ENCODE results near the gene TRIM46.
"Not testable (repeated sequence)": the region's sequence is repeated elsewhere in the genome, so short reads cannot be mapped to it uniquely, and the experiment has no call there.

Gene TRIM46

GRCh38 chr1:155186067-155186793 is 12.6 kb downstream of the TRIM46 start:
- DNase-seq (ENCODE audit: low spot score) = no peak

- no peak for DNase-seq (ENCODE audit: low spot score)
Observed at GRCh38 chr1:155186794-155187455, 13.3 kb downstream of the TRIM46 start.

- no peak for DNase-seq (ENCODE audit: low spot score)
Observed at GRCh38 chr1:155187456-155187891, 13.8 kb downstream of the TRIM46 start.

GRCh38 chr1:155188268-155188667 is 14.6 kb downstream of the TRIM46 start:
- DNase-seq (ENCODE audit: low spot score) = no peak

DNA sequence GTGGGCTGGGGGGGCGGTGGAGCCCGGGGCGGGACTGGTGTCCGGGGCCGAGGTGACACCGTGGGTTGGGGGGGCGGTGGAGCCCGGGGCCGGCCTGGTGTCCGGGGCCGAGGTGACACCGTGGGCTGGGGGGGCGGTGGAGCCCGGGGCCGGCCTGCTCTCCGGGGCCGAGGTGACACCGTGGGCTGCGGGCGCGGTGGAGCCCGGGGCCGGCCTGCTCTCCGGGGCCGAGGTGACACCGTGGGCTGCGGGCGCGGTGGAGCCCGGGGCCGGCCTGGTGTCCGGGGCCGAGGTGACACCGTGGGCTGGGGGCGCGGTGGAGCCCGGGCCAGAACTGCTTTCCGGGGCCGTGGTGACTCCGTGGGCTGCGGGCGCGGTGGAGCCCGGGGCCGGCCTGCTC is 16.3 kb downstream of the TRIM46 start:
- DNase-seq (ENCODE audit: low spot score) = not testable (repeated sequence)

- no peak for DNase-seq (ENCODE audit: low spot score)
Observed at GRCh38 chr1:155191904-155192303, 18.3 kb downstream of the TRIM46 start.

DNA sequence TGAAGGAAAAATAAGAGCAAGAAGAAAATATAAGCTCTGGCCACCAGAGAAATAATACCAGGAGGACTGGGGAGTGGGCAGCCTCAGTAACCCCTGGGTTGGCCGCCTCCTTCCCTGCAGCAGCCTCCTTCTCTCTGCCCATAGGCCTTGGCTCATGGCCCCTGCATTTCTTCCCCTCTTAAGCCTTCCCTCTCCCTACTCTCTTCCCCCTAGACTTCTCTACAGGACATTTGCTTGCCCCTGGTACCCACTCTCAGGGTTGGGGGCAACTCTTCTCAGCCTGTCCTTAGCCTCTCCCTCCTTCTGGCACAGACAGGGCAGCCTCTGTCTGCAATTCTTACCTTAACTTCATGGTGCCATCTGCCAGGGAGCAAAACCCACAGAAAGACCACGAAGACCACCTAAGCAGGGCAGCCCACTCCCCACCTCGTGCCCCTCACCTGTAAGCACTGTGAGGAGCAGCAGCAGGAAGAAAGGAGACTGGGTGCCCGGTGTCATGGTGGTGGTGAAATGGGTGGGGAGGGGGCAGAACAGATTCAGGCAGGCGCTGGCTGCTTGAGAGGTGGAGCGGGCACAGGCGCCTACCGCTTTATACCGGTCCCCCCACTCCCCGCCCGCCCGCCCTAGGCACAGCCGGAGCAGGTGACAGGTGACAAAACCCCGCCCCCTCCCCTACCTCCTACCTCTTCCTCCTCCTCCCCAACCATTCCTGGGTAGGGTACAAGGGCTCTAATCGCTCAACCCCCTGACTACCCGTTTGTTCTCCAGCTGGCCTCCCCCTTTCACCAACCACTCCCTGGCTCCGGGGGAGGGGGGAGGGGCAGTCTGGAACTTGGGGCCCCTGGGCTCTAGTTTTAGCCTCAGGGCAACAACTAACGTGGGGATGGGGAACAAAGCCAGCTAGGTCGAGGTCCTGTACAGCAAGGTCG is 19.0 kb downstream of the TRIM46 start:
- no peak for DNase-seq (ENCODE audit: low spot score)

- DNase-seq (ENCODE audit: low spot score) = no peak
Observed at GRCh38 chr1:155193275-155193990, 19.8 kb downstream of the TRIM46 start.

GRCh38 chr1:155193991-155194240 is 20.3 kb downstream of the TRIM46 start:
- not testable (repeated sequence) for DNase-seq (ENCODE audit: low spot score)

DNA sequence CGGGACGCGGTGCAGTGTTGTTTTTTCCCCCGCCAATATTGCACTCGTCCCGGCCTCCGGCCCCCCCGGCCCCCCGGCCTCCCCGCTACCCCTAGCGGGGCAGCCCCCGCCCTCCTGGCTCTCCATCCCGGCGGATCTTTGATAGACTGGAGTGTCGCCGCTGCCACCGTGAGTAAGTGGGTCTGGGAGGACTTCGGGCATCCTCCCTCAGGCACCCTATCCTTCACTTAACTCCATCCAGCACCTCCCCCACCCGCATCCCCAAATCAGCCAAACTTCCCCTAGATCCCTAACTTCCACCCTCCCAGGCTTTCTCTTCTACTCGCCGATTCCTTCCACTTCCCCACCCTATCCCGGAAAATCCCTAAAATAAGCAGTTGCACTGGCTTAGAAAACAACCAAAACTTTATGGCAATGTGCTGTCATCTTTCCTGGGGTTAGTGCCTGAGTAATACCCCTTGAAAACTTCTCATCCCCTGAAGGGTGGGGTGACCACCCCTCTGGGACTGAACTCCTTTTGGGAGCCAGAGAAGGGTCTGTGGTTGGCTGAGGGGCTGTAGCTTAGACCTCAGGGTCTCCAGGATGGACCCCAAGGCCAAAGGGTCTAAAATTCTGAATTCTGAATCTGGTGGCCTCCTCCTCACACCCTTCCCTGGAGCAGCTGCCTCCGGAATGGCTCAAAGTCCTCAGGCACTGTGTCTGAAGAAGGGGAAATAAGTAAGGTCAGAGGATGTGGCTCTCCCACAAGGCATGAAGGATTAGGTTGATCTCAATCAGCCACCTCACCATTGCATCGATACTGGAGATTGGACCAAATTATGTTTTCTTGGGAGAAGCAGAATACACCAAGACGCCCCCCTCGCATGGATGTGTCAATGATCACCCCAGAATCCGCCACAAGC is 21.8 kb downstream of the TRIM46 start:
- DNase-seq (ENCODE audit: low spot score) = no peak

DNA sequence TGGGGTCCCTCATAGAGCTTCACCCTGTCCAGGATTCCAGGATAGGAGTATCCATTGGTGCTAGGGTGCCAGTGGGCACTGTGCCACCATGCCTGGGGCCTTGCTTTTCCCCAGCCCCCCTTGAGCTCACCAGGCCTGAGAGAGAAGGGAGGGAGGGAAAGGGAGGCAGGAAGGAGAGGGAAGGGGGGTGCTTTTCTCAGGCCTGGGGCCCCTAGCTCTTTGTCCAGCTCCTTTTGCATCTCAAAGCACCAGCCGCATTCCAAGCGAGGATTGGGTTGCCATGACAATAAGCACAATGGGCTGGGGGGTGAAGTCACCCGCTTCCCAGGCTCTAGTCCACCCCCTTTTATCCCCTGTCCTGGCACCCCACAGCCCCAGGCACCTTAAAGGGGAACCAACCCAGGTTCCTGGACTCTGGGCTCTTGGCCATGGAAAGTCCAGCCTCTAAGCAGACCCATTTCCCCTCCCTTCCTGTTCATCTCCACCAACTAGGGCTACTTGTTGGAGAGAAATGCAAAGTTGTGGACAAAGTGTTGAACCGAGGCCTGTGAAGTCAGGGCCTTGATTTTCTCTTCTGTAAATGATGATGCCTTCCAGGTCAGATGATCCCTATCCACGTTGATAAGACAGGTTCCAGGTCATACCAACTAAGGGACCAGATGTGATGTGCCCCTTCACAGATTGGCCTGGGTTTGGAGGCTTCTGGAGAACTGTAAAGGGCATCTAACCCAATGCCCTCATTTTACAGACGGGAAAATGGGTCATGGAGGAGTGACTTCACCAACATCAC is 22.6 kb downstream of the TRIM46 start:
- peak; percentile 58 for DNase-seq (ENCODE audit: low spot score)

DNA sequence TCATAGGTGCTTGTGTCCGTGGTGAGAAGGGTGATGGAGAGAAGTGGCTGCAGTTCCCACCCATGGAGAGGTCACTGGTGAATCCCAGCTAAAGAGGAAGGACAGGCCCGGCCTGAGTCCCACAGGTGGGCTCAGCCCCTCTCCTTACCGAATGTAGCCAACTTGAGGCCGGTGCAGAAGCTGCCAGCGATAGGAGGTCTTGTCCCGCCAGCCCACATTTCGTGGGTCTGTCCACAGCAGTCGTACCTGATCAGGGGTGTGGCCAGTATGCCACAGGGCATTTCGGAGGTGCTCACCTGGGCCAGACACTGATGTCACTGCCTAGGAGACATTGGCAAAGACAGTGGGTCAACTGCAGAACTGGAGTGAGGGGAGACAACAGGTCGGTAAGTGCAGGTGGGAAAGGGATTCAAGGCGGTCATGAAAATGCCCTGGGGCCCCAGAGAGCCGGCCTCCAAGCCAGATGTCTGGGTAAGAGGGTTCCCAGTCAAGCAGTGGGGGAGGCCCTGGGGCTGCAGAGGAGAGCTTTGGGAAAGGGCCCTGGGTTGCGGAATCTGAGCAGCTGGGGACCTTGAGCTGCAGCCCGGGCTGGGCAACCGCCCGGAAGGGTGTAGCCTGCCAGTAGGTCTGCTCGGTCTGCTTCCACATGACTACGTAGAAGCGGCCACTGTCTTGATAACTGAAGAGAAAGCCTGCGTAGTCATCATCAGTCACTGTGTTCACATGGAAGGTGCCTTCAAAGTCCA is 23.4 kb downstream of the TRIM46 start:
- no peak for DNase-seq (ENCODE audit: low spot score)

- DNase-seq (ENCODE audit: low spot score) = no peak
Observed at GRCh38 chr1:155197901-155198546, 24.4 kb downstream of the TRIM46 start.

GRCh38 chr1:155198547-155198906 is 24.9 kb downstream of the TRIM46 start:
- no peak for DNase-seq (ENCODE audit: low spot score)

- no peak for DNase-seq (ENCODE audit: low spot score)
Observed at GRCh38 chr1:155199792-155200191, 26.1 kb downstream of the TRIM46 start.

- no peak for DNase-seq (ENCODE audit: low spot score)
Observed at GRCh38 chr1:155200920-155201319, 27.3 kb downstream of the TRIM46 start.

- DNase-seq (ENCODE audit: low spot score) = no peak
Observed at GRCh38 chr1:155202198-155202597, 28.5 kb downstream of the TRIM46 start.

DNA sequence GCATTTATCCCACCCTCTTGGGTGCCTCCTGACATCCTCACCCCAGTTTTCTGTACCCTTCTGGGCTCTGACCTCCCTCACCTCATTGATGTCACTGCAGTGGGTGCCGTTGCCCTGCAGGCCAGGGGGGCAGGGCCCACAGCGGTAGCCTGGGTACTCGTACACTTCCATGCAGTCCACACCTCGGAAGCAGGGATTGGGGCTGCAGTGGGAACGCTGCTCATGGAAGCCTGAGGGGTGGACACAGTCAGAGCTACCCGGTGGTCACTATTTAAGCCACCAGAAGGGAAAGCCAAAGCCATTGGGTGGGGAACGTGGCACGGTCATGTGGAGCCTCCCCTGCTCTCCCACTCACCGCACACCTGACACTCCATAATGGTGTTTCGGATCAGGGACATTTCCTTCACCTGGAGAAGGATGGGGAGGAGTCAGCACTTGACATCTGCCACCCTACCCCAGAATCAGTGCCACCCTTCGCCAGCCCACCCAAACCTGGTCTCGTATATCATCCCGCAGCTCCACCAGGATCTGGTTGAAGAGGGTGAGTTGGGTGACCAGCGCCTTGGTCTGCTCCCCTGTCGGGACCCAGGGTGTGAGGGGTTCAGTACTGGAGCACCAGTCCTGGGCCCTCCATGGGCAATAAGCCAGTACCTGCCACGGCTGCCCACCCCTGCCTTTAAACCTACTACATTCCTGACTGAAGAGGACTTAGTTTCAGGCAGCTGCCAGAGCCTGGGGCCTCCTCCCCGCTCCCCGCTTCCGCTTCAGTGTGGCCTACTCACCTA is 29.3 kb downstream of the TRIM46 start:
- DNase-seq (ENCODE audit: low spot score) = no peak
